C4-2B (cell line): ENCODE results near the gene ZFHX2.
A peak's percentile ranks its signal among the peaks of the same experiment; 100 is the strongest.
"Not testable (repeated sequence)": the region's sequence is repeated elsewhere in the genome, so short reads cannot be mapped to it uniquely, and the experiment has no call there.

Source experiments
- H3K27ac ChIP-seq: fragments of 450-650 bp; 2 replicates; pipeline ENCODE4 v1.5.1; 2017
- ZFX ChIP-seq: fragments of 450-650 bp; IDR thresholded peaks from 2 replicates; pipeline ENCODE4 v1.6.1; 2017
- TF ChIP-seq, protein P1 (sequence below): fragments of 450-650 bp; conservative IDR thresholded peaks from 2 replicates; pipeline ENCODE4 v1.5.1; 2017; ENCODE audit warnings: mild to moderate bottlenecking

ZFHX2 gene

DNA sequence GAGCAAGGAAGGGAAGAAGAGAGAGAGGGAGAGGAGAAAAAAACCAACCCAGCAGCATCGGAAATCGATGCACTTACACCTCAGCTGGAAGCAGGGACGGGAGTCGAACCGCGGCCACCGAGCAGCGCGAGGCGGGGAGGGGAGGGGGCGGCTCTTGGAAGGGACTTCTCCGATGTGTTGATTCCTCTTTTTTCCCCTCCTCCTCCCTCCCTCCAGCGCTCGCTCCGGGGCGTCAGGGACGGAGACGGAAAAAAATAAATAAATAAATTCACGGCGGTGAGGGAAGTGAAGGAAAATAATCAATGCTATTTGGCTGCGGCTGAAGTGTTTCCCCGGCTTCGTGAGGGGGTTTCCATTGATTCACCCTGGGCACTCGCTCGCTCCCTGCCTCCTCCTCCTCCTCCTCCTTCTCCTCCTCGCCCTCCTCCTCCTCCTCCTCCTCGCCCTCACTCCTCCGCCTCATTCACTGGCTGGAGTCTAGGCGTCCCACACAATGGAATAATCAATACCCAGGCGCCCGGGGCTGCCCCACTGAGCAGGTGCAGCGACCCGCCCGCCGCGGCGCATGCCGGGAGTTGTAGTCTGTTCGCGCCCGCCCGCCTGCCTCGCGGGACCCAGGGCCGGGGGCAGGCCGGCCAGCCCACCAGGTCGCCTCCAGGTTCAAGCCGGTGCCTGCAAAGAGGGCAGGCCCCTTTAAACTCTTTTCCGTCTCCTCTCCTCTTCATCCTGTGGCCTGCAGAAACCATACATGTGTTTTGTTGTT is at the start of gene ZFHX2:
TSS of gene ZFHX2 (minus strand) at position 500 of the 763 bp plus-strand sequence. CDS start 16,440 bp downstream, outside the sequence.
- H3K27ac ChIP-seq: peak within 1 kb of the TSS; percentile 50
- TF ChIP-seq, protein P1, sequence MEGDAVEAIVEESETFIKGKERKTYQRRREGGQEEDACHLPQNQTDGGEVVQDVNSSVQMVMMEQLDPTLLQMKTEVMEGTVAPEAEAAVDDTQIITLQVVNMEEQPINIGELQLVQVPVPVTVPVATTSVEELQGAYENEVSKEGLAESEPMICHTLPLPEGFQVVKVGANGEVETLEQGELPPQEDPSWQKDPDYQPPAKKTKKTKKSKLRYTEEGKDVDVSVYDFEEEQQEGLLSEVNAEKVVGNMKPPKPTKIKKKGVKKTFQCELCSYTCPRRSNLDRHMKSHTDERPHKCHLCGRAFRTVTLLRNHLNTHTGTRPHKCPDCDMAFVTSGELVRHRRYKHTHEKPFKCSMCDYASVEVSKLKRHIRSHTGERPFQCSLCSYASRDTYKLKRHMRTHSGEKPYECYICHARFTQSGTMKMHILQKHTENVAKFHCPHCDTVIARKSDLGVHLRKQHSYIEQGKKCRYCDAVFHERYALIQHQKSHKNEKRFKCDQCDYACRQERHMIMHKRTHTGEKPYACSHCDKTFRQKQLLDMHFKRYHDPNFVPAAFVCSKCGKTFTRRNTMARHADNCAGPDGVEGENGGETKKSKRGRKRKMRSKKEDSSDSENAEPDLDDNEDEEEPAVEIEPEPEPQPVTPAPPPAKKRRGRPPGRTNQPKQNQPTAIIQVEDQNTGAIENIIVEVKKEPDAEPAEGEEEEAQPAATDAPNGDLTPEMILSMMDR: no peak
- no peak for TF ChIP-seq ZFX

GRCh38 chr14:23600806-23601205 is 49.2 kb upstream of the ZFHX2 start:
- no peak overlapping the region for H3K27ac ChIP-seq

DNA sequence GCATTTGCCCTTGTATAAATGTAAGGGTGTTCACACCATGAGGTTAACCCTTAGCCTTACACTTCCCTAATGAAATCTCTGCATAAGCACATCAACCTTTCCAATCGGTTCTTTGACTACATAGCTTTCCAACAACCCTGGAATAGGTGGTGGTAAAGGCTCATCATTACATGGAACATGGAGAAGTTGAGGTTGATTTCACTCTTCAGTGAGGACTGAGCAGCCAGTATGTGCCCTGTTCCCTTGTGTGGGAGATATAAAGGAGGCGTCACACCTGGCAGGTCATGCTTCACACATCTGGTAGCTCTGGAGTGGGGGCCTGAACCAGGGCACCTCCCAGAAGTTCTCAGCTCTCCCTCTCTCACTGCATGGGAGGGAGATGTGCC is 48.8 kb upstream of the ZFHX2 start:
- H3K27ac ChIP-seq: no peak overlapping the region
- TF ChIP-seq, protein P1: no peak
- no peak for TF ChIP-seq ZFX

More at GRCh38 chr14:23600806-23601205, 49.2 kb upstream of the ZFHX2 start:
- TF ChIP-seq, protein P1: no peak
- TF ChIP-seq ZFX: no peak

DNA sequence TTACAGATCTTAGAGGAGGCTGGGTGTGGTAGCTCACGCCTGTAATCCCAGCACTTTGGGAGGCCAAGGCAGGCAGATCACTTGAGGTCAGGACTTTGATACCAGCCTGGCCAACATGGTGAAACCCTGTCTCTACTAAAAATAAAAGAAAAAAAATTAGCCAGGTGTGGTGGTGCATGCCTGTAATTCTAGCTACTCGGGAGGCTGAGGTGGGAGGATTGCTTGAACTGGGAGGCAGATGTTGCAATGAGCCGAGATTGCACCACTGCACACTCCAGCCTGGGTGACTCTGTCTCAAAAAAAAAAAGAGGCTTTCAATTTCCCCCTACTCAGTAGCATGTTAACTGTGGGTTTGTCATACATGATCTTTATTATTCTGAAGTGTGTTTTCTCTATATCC is 42.6 kb upstream of the ZFHX2 start:
- not testable (repeated sequence) for H3K27ac ChIP-seq

DNA sequence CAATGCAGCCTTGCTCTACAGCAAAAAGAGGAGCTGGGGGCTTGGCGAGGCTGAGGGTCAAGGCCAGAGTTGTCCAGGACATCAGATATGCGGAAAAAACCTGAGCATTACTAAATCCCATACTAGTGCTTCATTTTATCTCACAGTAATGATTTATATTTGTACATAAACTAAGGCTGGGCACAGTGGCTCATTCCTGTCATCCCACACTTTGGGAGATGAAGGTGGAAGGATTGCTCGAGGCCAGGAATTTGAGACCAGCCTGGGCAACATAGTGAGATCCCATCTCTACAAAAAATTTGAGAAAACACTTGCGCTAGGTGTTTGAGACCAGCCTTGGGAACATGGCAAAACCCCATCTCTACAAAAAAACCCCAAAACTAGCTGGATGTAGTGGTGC is 38.6 kb upstream of the ZFHX2 start:
- TF ChIP-seq, protein P1: no peak
- no peak for TF ChIP-seq ZFX
- no peak overlapping the region for H3K27ac ChIP-seq

- H3K27ac ChIP-seq: no peak overlapping the region; the same call in 1 of the 2 replicates
Observed at GRCh38 chr14:23589606-23590005, 38.0 kb upstream of the ZFHX2 start.

DNA sequence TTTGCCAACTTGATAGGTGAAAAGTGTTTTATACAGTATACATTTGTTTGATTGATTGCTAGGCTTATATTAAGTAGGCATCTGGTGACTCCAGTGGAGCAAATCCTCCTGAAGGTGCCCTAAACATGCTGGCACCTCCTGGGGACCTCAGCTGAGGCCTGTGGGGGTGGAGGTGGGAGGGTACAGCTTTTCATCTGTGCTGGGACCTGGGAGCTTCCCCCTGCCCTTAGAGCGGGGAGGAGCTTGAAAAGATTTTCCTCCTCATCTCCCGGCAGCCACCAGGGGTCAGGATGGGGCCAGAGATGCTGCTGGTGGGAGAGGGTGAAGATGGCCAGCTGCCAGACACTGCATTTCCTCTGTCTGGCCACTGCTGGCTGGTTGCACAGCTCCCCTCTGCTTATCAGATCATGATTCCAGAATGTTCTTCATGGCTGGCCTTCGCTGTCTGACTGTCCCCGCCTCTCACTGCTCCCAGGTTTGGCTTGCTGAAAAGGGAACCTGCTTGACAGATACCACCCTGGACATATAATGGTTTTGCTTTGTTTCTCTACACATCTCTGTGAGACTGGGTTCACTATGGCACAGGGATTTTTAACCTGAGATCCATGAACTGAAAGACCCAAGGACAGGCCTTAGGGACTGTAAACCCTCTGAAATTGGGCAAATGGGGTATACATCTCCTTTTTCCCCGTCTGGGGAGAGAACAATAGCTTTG is 37.5 kb upstream of the ZFHX2 start:
- TF ChIP-seq ZFX: no peak
- TF ChIP-seq, protein P1: peak; percentile 89

More at GRCh38 chr14:23589606-23590005, 38.0 kb upstream of the ZFHX2 start:
- TF ChIP-seq, protein P1: no peak
- TF ChIP-seq ZFX: no peak

GRCh38 chr14:23584527-23585203 is 33.1 kb upstream of the ZFHX2 start:
- not testable (repeated sequence) for H3K27ac ChIP-seq

More for the DNA sequence above, 37.5 kb upstream of the ZFHX2 start:
- H3K27ac ChIP-seq: no peak overlapping the region; the same call in 1 of the 2 replicates

- not testable (repeated sequence) for H3K27ac ChIP-seq
Observed at GRCh38 chr14:23583761-23584526, 32.4 kb upstream of the ZFHX2 start.
